CD4-positive, alpha-beta T cell treated with Interleukin-17A for 1 hour (primary cell): ENCODE data around the gene FAM83E.

Source experiments
- DNase-seq: peaks from one replicate; pipeline ENCODE4 v3.0.0-alpha.2; 2020

Gene FAM83E

GRCh38 chr19:48571378-48572162 is 43.3 kb downstream of the FAM83E start:
- DNase-seq = no peak

GRCh38 chr19:48569814-48570213 is 45.1 kb downstream of the FAM83E start:
- no peak for DNase-seq

GRCh38 chr19:48568345-48568886 is 46.5 kb downstream of the FAM83E start:
- DNase-seq = no peak

- DNase-seq = no peak
These were observed 49.8 kb downstream of the FAM83E start for GRCh38 chr19:48565090-48565489.
